ENCODE results near the gene MAD1L1.

Gene MAD1L1

GRCh38 chr7:2219136-2219535 lies 13.6 kb downstream of the MAD1L1 start:
- no peaks in the 10 kb centered on the region for H3K4me1 ChIP-seq (ENCODE audit: control insufficient read depth, insufficient read depth, low read length)
- no peak overlapping the region for H3K4me3 ChIP-seq (ENCODE audit: low read length)
- H3K36me3 ChIP-seq (ENCODE audit: control insufficient read depth, insufficient read depth, low read length): peaks cover 27% of the 10 kb centered on the region

DNA sequence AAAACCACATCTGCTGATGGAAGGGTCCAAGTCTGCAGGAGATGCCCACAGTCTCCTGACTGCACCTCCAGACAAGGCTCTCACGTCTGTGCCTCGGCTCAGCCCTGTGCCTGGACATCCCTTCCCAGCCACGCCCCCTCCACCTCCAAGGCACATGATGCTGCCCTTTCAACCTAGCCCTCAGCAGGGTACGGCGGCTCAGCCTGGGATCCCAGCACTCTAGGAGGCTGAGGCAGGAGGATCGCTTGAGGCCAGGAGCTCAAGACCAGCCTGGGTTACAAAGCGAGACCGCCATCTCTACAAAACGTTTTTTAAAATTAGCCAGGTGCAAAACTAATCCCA lies 14.3 kb downstream of the MAD1L1 start:
- peaks cover 31% of the 10 kb centered on the region for H3K36me3 ChIP-seq (ENCODE audit: control insufficient read depth, insufficient read depth, low read length)

More at GRCh38 chr7:2219136-2219535, 13.6 kb downstream of the MAD1L1 start:
- Histone ChIP-seq H3K9ac (ENCODE audit: low read length) (no peak overlapping the region), H3K27me3 (ENCODE audit: control insufficient read depth, insufficient read depth, low read length) (no peaks in the 10 kb centered on the region), H3K27ac (ENCODE audit: low read depth, low read length) (no peak overlapping the region)

DNA sequence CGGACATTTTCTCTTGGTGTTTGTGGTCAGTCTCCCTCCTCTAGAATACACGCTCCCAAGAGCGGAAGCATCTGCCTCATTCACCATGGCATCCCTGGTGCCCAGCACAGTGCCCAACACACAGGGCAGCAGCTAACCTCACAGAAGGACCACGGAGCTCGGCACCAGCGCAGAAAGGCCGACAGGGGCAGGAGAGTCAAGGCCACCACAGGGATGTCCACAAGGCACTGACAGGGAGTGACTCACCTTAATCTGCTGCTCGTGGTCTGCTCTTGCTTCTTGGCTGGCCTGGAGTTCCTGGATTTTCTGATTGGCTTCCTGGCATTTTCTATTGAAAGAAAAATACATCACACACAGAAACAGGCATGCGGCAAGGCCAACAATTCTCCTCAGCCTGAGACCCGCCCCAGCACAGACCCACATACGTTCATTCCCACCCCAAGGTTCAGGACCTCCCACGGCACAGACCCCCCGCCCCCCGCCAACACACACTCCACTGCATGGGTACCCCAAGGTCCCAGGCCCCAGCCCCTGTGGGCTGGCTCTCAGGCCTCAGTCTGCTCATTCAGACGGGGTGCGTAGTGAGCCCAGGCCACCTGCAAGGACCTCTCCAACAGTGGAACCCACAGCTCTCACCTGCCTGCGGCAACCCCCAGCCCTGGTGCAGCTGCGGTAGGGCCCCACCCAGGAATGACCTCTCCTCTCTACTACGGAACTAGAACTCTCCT lies 14.9 kb downstream of the MAD1L1 start:
- Histone ChIP-seq H3K9ac (ENCODE audit: low read length) (no peak overlapping the region), H3K27ac (ENCODE audit: low read depth, low read length) (no peak overlapping the region), H3K4me3 (ENCODE audit: low read length) (no peak overlapping the region), H3K27me3 (ENCODE audit: control insufficient read depth, insufficient read depth, low read length) (no peaks in the 10 kb centered on the region), H3K4me1 (ENCODE audit: control insufficient read depth, insufficient read depth, low read length) (no peaks in the 10 kb centered on the region), H3K36me3 (ENCODE audit: control insufficient read depth, insufficient read depth, low read length) (peaks cover 33% of the 10 kb centered on the region)

More for the DNA sequence above, 14.3 kb downstream of the MAD1L1 start:
- Histone ChIP-seq H3K27ac (ENCODE audit: low read depth, low read length) (no peak overlapping the region), H3K9ac (ENCODE audit: low read length) (no peak overlapping the region), H3K27me3 (ENCODE audit: control insufficient read depth, insufficient read depth, low read length) (no peaks in the 10 kb centered on the region), H3K4me1 (ENCODE audit: control insufficient read depth, insufficient read depth, low read length) (no peaks in the 10 kb centered on the region), H3K4me3 (ENCODE audit: low read length) (no peak overlapping the region)

DNA sequence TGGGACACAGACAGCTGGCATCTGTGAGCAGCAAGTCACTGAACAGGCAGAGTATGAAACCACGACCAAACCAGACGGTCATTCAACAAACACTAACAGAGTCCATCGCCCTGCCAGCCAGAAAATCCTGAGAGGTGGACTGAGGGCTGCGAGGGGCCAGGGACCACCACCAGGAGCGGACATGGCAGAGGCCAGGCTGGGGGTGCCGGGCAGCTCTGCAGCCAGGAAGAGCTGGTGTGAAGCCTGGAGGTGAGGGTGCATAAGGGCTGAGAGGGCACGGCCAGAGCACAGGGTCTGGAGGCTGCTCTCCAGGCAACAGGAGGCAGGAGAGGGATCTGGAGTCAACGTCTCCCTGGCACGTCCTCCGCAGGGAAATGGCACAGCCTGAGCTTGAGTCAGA lies 15.5 kb downstream of the MAD1L1 start:
- Histone ChIP-seq H3K4me3 (ENCODE audit: low read length) (no peak overlapping the region), H3K9ac (ENCODE audit: low read length) (no peak overlapping the region), H3K27me3 (ENCODE audit: control insufficient read depth, insufficient read depth, low read length) (no peaks in the 10 kb centered on the region), H3K4me1 (ENCODE audit: control insufficient read depth, insufficient read depth, low read length) (no peaks in the 10 kb centered on the region), H3K27ac (ENCODE audit: low read depth, low read length) (no peak overlapping the region), H3K36me3 (ENCODE audit: control insufficient read depth, insufficient read depth, low read length) (peaks cover 34% of the 10 kb centered on the region)

GRCh38 chr7:2215851-2216250 lies 16.9 kb downstream of the MAD1L1 start:
- no peak overlapping the region for H3K9ac ChIP-seq (ENCODE audit: low read length)
- H3K36me3 ChIP-seq (ENCODE audit: control insufficient read depth, insufficient read depth, low read length): peaks cover 30% of the 10 kb centered on the region
- no peak overlapping the region for H3K4me3 ChIP-seq (ENCODE audit: low read length)
- H3K27me3 ChIP-seq (ENCODE audit: control insufficient read depth, insufficient read depth, low read length): no peaks in the 10 kb centered on the region
- H3K4me1 ChIP-seq (ENCODE audit: control insufficient read depth, insufficient read depth, low read length): no peaks in the 10 kb centered on the region
- no peak overlapping the region for H3K27ac ChIP-seq (ENCODE audit: low read depth, low read length)

- no peak overlapping the region for H3K27ac ChIP-seq (ENCODE audit: low read depth, low read length)
- H3K27me3 ChIP-seq (ENCODE audit: control insufficient read depth, insufficient read depth, low read length): no peaks in the 10 kb centered on the region
- H3K36me3 ChIP-seq (ENCODE audit: control insufficient read depth, insufficient read depth, low read length): peaks cover 30% of the 10 kb centered on the region
- H3K4me1 ChIP-seq (ENCODE audit: control insufficient read depth, insufficient read depth, low read length): no peaks in the 10 kb centered on the region
- H3K4me3 ChIP-seq (ENCODE audit: low read length): no peak overlapping the region
- no peak overlapping the region for H3K9ac ChIP-seq (ENCODE audit: low read length)
These were observed 18.1 kb downstream of the MAD1L1 start for GRCh38 chr7:2214636-2215035.

GRCh38 chr7:2213551-2214215 lies 19.1 kb downstream of the MAD1L1 start:
- Histone ChIP-seq H3K9ac (ENCODE audit: low read length) (no peak overlapping the region), H3K27me3 (ENCODE audit: control insufficient read depth, insufficient read depth, low read length) (no peaks in the 10 kb centered on the region), H3K4me1 (ENCODE audit: control insufficient read depth, insufficient read depth, low read length) (no peaks in the 10 kb centered on the region), H3K4me3 (ENCODE audit: low read length) (no peak overlapping the region), H3K27ac (ENCODE audit: low read depth, low read length) (no peak overlapping the region), H3K36me3 (ENCODE audit: control insufficient read depth, insufficient read depth, low read length) (peaks cover 30% of the 10 kb centered on the region)

GRCh38 chr7:2212906-2213305 lies 19.8 kb downstream of the MAD1L1 start:
- H3K9ac ChIP-seq (ENCODE audit: low read length): no peak overlapping the region
- H3K36me3 ChIP-seq (ENCODE audit: control insufficient read depth, insufficient read depth, low read length): peaks cover 30% of the 10 kb centered on the region
- no peak overlapping the region for H3K4me3 ChIP-seq (ENCODE audit: low read length)
- H3K27me3 ChIP-seq (ENCODE audit: control insufficient read depth, insufficient read depth, low read length): no peaks in the 10 kb centered on the region
- H3K27ac ChIP-seq (ENCODE audit: low read depth, low read length): no peak overlapping the region
- no peaks in the 10 kb centered on the region for H3K4me1 ChIP-seq (ENCODE audit: control insufficient read depth, insufficient read depth, low read length)

DNA sequence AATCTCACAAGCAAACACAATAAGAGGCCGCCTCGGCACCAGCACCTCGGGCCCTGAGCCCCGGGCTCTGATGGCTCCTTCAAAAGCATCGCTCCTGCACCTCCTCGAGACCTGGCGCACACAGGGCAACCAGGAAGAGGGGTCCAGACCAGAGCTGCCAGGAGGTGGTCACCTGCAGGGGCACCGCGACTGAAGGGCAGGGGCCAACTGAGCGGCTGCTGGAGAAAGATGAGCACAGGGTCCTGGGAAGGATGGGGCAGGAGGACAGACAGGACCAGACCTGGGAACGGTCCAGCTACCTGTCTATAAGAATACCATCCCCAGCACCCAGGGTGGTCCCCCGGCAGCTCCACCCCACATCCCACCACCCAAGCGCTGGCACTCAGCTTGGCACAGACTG lies 20.8 kb downstream of the MAD1L1 start:
- H3K4me3 ChIP-seq (ENCODE audit: low read length): no peak overlapping the region
- H3K27me3 ChIP-seq (ENCODE audit: control insufficient read depth, insufficient read depth, low read length): no peaks in the 10 kb centered on the region
- no peaks in the 10 kb centered on the region for H3K4me1 ChIP-seq (ENCODE audit: control insufficient read depth, insufficient read depth, low read length)
- H3K9ac ChIP-seq (ENCODE audit: low read length): no peak overlapping the region
- peaks cover 30% of the 10 kb centered on the region for H3K36me3 ChIP-seq (ENCODE audit: control insufficient read depth, insufficient read depth, low read length)
- no peak overlapping the region for H3K27ac ChIP-seq (ENCODE audit: low read depth, low read length)

DNA sequence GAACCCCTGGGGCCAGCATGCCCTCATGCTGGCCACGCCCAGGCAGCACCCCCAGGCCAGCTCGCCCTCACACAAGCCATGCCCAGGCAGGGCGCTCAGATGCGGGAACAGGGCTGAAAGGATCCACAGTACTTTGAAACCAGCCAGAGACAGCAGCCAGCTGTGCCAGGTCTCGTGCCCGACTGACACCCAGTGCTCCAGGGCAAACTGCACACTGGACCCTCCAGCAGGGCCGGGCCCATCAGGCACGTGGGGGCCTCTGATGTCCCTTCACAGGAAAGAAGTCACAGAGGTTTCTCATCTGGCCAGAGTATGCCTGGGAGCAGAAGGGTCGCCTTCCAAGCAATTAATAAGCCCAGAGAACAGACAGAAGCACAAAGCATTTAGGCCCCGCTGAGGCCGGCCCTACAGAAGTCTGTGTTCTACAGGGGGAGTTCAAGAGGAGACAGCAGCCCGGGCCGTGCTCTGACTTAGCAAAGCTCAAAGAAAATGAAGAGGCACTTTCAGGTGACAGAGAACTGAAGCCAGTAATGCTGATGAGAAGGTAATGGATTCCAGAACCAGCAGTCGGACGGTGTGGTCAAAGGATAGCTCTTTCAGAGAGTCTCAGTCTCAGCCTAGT lies 21.4 kb downstream of the MAD1L1 start:
- peaks cover 25% of the 10 kb centered on the region for H3K36me3 ChIP-seq (ENCODE audit: control insufficient read depth, insufficient read depth, low read length)

GRCh38 chr7:2210551-2211258 lies 22.0 kb downstream of the MAD1L1 start:
- H3K4me3 ChIP-seq (ENCODE audit: low read length): no peak overlapping the region
- no peak overlapping the region for H3K27ac ChIP-seq (ENCODE audit: low read depth, low read length)
- peaks cover 22% of the 10 kb centered on the region for H3K36me3 ChIP-seq (ENCODE audit: control insufficient read depth, insufficient read depth, low read length)
- no peaks in the 10 kb centered on the region for H3K4me1 ChIP-seq (ENCODE audit: control insufficient read depth, insufficient read depth, low read length)
- no peak overlapping the region for H3K9ac ChIP-seq (ENCODE audit: low read length)
- H3K27me3 ChIP-seq (ENCODE audit: control insufficient read depth, insufficient read depth, low read length): no peaks in the 10 kb centered on the region

More for the DNA sequence above, 21.4 kb downstream of the MAD1L1 start:
- Histone ChIP-seq H3K4me1 (ENCODE audit: control insufficient read depth, insufficient read depth, low read length) (no peaks in the 10 kb centered on the region), H3K27me3 (ENCODE audit: control insufficient read depth, insufficient read depth, low read length) (no peaks in the 10 kb centered on the region), H3K9ac (ENCODE audit: low read length) (no peak overlapping the region), H3K27ac (ENCODE audit: low read depth, low read length) (no peak overlapping the region), H3K4me3 (ENCODE audit: low read length) (no peak overlapping the region)

GRCh38 chr7:2209961-2210323 lies 22.8 kb downstream of the MAD1L1 start:
- H3K27ac ChIP-seq (ENCODE audit: low read depth, low read length): no peak overlapping the region
- H3K4me1 ChIP-seq (ENCODE audit: control insufficient read depth, insufficient read depth, low read length): no peaks in the 10 kb centered on the region
- H3K4me3 ChIP-seq (ENCODE audit: low read length): no peak overlapping the region
- no peak overlapping the region for H3K9ac ChIP-seq (ENCODE audit: low read length)
- H3K36me3 ChIP-seq (ENCODE audit: control insufficient read depth, insufficient read depth, low read length): peaks cover 18% of the 10 kb centered on the region
- no peaks in the 10 kb centered on the region for H3K27me3 ChIP-seq (ENCODE audit: control insufficient read depth, insufficient read depth, low read length)

All from rectal smooth muscle tissue (tissue), 1 donor.